GM18499 (cell line): ENCODE data around the gene CCDC120.
A peak's percentile ranks its signal among the peaks of the same experiment; 100 is the strongest.

ENCODE experiments used
- ATAC-seq: cut with Tn5 transposase; IDR thresholded peaks from one replicate; pipeline ENCODE4 v1.9.1; 2021; ENCODE audit warnings: moderate number of reproducible peaks; ENCODE audit not compliant: insufficient read depth, unreplicated experiment

CCDC120 gene, protein sequence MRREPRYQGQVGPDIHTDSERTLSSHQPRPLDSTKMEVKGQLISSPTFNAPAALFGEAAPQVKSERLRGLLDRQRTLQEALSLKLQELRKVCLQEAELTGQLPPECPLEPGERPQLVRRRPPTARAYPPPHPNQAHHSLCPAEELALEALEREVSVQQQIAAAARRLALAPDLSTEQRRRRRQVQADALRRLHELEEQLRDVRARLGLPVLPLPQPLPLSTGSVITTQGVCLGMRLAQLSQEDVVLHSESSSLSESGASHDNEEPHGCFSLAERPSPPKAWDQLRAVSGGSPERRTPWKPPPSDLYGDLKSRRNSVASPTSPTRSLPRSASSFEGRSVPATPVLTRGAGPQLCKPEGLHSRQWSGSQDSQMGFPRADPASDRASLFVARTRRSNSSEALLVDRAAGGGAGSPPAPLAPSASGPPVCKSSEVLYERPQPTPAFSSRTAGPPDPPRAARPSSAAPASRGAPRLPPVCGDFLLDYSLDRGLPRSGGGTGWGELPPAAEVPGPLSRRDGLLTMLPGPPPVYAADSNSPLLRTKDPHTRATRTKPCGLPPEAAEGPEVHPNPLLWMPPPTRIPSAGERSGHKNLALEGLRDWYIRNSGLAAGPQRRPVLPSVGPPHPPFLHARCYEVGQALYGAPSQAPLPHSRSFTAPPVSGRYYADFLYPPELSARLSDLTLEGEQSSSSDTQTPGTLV

DNA sequence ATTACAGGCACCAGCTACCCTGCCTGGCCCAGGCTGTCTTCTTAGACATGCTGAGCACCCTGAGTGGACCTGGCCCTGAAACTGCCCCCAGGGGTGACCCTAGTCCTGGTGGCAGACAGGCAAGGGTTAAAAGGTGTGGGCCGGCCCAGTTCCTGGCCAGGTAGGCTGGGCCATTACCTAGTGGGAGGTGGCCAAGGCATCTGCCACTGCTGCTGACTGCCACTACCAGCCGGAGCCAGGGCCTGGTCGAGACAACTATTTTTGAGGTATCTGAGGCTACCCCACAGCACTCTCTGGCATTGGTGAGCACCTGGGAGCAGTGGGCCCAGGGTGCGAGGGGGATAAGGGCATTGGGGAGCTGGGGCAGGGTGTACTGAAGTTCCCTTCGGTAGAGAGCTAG is at the start of gene CCDC120:
Gene CCDC120, plus strand, starts transcription at position 206 of the 400 bp plus-strand sequence. CDS start 3,043 bp downstream, outside the sequence.
- ATAC-seq, result no peak

DNA sequence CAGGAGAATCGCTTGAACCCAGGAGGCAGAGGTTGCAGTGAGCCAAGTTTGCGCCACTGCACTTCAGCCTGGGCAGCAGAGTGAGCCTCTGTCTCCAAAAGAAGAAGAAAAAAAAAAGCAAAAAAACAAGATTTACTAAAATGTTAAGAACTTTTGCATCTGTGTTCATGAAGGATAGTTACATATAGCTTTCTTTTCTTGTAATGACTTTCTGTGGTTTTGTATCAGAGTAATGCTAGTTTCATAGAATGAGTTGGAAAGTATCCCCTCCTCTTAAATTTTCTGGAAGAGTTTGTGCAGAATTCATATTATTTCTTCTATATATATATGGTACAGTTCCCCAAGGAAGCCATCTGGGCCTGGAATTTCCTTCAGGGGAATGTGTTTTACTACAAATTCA is 39.7 kb upstream of the CCDC120 start:
- no peak for ATAC-seq

DNA sequence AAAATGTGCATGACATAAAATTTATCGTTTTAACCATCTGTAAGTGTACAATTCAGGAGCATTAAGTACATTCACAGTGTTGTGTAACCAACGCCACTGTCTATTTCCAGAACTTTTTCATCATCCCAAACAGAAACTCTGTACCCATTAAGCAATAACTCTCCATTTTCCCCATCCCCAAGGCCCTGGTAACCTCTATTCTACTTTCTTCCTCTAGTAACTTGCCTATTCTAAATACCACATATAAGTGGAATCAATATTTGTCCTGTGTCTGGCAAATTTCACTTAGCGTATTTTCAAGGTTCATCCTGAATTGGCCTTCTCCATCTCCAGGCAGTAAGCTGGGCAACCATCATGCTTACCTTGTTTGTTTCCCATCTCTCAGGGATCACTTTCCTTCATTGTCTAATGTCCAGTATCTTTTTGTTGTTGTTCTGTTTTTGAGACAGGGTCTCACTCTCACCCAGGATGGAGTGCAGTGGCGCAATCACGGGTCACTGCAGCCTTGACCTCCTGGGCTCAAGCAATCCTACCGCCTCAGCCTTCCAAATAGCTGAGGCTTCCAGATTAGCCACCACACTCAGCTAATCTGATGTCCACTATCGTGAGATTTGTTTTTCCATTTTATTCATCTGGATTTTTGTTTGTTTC is 39.1 kb upstream of the CCDC120 start:
- ATAC-seq, result no peak

DNA sequence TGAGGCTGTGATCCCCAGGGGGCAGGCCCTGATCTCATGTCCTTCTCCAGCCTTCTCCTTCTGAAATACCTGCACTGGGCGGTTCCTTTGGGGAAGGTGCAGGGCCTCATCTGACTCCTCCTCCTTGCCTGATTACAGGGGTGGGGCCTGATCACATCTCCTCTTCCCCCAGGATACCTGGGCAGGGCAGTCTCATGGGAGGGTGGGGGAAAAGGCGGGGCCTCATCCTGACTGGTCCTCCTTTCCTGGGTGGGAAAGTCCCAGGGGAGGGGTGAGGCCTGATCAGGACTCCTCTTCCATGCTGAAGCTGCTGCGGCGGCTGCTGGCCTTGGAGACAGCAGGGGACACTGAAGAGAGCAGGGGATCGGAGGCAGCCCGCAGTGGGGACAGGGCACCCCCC is 28.9 kb upstream of the CCDC120 start:
- no peak for ATAC-seq

DNA sequence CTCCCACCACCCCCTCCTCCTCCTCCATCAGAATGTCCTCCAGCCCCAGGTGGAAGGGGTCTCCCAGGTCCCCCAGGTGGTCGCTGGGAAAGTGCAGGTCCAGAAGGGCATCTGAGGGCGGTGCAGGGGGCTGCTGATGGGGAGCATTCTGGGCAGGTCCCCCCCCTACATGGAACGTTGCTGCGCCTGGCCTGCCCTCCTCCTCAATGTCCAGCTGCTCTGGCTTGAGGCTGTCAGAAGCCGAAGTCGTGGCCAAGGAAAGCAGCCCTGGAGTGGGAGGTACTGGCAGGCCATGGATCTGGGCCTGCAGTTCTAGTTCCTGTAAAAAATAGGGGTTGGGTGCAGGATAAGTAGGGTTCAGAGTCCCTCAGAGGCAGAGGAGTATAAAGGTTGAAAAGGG is 28.5 kb upstream of the CCDC120 start:
- no peak for ATAC-seq

DNA sequence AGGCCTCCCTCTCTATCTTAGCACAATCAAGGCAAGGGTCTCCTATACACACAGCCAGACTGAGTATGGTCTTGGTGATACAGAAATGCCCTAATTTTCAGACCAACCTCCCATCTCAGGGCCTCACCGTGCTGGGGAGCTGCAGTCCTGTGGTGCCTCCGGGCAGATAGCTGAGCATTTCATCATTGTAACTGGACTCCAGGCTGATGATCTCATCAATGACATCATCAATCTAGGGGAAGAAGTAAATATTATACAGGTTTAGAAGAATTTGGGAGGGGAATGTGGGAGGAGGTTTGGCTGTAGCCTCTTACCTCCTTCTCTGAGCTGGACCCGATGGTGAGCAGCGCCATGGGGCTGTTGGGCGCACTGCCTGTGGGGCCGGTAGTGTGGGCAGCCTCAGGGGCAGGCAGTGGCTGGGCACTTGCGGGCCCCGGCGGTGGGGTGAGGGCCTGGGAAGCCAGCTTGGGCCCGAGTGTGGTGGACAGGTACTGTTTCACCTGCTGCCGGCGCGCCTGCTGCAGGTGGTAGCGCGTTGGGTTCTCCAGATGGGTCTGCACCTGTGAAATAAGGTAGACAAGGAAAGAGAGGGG is 20.8 kb upstream of the CCDC120 start:
- ATAC-seq, result no peak

DNA sequence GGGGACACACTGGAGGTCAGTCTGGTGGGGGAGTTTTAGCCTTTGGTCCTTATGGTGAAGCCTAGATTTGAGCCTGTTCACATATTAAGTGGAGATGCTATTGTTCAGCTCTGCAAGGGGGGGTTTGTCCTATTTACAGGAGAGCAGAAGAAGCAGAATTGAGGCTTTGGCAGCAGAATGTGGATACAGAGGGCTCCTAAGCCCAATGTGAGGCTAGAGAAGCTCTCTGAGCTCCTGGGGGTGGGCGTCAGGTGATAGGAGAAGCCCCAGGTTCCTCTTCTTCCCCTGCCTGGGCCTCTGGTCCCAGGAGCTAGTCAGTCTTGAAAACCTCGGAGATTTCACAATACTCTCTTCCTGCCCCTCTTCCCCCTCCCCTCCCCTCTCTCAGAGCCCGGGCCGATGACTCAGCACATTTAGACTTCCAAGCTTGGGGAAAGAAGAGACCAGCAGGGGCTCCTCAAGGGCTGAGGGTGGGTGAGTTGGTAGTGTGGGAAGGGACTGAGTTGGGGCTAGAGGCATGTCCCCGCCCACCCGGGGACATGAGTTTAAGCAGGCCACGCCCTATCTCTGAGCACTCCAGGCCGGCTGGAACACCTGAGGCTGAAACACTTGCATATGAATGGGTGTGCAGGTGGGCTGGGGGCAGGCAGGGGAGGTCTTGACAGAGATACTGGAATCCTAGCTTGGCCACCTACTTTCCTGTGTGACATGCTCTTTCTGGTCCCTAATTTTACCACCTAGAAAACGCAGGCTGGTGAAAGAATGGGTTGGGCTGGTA is 19.0 kb upstream of the CCDC120 start:
- no peak for ATAC-seq

DNA sequence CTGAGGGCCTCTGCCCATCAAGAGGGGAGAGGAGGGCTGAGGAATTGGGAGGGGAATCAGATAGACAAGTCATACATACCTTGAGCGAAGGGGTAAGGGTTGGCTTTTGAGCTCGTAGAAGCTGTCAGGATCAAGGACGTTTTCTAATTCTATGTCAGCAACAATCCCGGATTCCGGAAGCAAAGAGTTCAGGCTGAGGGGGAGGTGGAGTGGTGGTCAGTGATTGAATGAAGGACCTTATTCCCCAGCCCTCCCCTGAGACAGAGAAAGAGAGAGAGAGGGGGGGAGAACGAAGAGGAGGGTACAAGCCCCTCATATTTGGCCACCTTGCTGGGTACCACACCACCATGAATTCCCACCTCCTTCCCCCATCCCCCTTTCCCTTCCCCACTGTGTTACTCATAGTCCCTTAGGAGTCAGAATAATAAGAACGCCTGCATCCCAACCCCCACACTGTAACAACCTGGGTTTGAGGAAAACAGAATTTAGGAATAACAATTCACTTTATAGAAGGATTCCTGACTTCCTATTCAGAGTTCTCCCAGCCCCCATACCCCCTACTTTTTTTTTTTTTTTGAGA is 18.3 kb upstream of the CCDC120 start:
- ATAC-seq, result no peak

DNA sequence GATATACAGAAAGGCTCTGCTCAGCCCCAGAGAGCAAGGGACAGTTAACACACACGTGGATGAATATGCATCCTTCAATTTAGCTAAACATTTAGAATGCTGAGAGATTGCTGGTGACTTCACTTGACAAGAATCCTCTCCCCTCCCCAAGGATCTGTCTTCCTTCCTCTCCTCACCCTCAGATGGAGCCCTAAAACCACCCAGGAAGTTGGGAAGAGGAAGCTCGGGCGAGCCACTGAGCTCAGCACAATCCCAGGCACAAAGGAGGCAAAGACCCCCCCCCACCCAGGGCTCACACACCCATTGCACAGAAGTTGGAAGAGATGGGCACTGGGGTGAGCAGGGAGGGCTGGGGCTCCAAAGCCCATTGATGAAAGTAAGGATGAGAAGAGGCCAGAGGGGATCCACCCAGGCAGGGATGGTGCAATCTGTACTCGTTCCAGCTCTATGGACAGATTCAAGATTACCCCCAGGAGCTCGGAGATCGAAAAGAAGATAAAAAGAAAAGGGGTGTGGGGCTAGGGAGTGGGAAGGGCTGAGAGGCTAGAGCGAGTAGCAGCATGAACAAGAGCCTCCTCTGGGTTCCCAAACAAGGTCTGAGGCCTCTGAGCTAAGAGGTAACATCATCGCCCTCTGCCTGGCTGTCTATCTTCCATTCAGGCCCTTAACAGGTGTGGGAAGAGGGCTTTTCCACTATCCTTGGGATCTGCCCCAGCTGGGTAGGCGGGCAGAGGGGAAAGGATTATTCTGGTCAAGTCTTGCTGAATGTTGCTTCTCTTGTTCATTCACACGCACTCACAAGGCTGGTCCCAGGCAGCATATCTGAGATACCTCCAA is 16.8 kb upstream of the CCDC120 start:
- ATAC-seq, result no peak

DNA sequence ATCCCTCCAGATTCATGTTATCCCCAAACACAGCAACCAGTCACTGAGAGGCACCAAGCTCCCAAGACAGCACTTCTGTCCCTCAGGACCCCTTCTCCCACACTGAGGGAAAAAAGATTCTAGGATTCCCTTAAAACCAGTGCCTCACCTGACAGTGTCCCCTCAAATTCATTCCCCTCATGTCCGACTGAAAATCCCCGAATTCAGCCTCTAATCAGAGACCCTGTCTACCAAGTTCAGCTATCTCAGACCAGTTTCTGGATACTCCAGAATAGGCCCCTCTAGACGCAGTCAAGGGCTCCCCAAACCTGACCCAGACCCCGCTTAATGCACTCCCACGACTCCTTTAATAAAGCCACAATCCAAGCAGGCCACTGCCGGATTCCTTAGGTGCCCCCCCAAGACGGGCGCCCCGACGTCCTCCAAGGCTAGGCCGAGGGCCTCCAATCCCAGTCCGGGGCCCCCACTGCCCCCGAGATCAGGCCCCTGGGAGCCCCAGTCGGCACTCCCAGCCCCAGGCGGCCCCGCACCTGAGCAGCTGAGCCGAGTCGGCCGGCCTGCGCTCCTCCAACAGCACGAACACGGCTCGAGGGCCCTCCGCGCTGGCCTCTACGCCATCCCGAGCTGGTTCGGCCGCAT is 16.1 kb upstream of the CCDC120 start:
- ATAC-seq, result no peak

DNA sequence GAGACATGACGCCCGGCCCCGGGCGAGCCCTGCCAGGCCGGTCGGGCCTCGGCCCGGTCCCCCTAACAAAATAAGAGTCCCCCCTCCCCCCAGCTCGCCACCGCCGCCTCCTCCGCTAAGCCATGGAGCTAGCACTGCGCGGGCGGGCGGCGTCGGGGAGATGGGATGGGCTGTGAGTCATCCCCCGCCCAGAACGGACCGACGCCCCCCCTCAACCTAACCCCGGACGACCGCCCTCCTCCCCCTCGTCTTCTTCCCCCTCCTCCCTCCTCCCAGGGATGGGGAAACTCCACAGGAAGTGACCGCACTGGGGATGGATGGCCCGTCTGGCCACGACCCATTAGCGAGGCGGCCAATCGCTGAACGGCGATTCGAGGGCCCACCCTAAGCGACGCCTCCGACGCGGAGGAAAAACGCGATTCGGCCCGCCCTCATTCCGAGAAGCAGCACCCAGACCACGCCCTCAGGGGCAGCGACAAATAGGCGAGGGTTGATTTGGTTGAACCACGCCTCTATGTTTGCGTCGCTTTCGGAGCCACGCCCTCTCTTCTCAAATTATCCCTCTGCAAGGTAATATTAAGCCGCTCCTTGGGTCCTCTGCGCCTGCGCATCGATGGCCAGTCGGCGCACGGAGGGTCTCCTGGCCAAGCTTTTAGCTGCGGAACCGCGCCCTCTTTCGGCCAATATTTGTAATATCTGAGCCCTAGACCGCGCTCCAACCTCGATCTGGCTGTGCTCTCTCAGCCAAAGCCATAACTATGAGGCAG is 15.4 kb upstream of the CCDC120 start, which contains the start of gene TFE3:
Gene TFE3, minus strand, starts transcription at position 138 of the 767 bp plus-strand sequence. Its CDS starts 131 bp downstream, at position 7.
- peak; percentile 80 for ATAC-seq

DNA sequence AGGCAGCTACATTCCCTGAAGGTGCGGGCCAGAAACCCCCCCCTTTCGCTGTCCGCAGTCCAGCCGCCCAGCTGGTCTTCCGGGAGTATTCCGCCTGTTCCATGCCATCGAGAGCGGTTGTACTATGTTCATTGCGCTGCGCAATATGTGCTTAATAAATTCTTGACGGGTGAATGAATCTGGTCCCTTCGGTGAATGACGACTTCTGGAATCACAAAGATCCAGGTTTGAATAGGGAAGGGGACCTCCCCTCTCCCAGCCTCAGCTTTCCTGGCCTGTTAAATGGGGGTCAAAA is 14.9 kb upstream of the CCDC120 start:
- ATAC-seq, result no peak

DNA sequence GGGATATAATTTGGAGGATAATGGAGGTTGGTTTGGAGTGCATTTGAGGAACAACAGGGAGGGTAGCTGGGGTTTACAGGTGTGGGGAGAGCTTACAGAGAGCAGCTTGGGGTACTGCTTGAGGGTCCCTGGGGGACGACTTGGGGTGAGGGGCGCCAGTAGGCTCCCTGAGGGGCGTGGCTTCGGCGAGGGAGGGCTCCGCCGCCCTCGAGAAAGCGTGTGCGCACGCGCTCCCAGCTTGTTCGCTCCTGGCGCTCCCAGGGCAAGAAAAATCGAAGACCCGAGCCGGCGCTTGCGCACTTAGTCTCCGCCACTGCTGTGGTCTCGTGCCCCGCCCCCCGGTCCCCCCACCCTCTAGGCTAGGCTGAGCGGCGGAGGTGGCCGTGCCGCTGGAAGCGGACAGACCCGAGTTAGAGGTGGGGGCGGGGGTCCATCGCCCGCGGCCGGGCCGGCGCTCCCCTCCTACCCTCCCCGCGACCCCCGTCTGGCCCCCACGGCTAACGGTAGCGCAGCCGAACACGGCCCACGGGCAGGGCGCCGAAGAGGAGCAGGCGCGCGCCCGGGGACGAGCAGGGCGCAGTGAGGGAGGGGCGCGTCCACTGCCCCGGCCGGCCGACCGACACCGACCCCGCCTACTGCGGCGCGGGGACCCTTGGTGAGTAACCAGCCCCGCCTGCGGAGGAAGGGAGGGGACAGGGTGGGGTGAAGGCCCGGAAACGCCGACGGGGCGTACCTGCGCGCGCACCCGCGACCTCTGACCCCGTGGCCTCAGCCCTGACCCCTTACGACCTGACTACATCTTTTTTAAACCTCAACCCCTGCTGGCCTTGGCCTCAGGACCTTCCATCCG is 5.4 kb upstream of the CCDC120 start:
- no peak for ATAC-seq

DNA sequence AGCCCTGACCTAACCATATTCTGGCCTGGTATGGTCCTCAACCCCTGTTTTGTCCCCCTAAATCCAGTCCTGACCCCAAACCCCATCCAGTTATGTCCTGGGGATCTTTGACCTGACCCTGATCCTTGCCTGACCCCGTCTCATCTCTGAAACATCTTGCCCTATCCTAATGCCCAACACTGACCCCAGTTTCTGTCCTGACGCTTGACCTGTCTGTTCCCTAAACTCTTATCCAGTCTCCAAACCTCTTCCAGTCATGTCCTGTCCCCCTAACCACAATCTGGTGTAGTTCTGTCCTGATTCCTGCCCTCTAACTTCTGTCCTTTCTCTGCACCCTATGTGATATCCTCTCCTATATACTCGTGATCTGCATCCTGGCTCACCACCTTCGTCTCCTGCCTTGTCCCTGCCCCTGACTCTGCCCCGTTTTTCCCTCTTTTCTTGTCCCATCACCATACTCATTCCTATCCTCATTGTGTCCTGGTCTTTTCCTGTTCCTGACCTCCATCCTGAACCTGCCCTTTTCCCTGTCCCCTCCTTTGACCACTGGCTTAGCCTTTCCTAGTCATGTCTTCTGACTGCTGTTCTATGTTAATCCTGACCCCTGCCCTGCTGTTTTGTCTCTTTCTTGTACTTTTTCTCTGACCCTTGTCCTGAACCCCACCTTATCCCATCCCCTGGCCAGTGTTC is 4.6 kb upstream of the CCDC120 start:
- ATAC-seq, result no peak

DNA sequence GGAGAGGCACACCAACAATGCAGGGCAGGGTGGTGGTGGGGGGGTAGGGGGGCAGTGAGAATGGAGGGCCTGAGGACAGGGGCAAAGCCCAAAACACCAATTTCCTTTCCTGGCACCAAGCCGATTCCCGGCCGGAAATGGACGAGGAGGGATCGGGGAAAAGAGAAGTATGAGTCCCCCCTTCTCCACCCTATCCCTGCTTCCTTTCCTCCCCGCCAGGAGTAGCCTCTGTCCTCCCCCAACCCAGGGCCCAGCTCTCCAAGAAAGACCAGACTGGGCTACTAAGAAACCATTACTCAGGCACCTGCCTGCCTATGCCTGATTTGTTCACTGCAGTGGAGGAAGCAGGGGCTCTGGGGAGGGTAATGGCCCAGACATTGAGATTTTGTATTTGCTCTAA is 402 bp downstream of the CCDC120 start:
- ATAC-seq, result no peak

DNA sequence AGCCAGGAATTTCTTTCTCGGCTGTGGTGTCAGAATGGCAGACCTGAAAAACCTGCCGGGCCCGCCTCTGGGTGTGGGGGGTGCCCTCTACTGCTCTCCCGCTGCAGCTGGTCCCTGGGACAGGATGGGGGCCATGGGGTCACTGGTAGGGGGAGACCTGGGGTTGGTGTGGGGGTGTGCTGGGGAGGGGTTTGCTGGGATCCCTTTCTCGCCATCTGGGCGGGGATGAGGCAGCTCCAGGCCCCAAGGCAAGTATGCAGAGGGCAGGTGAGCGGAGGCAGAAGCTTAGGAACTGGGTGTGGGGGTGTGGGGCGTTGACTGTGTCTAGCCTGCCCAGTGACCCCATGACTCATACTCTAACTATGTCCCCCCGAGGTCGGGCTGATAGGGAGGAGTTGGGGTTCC is 884 bp downstream of the CCDC120 start:
- ATAC-seq, result no peak
